CD4-positive, alpha-beta T cell treated with Interleukin-6 for 4 hours (primary cell): ENCODE data around the gene SSTR3.

Experiments used
- DNase-seq: peaks from one replicate; pipeline ENCODE4 v3.0.0-alpha.2; 2020; ENCODE audit warnings: mixed read lengths

SSTR3 gene

DNA sequence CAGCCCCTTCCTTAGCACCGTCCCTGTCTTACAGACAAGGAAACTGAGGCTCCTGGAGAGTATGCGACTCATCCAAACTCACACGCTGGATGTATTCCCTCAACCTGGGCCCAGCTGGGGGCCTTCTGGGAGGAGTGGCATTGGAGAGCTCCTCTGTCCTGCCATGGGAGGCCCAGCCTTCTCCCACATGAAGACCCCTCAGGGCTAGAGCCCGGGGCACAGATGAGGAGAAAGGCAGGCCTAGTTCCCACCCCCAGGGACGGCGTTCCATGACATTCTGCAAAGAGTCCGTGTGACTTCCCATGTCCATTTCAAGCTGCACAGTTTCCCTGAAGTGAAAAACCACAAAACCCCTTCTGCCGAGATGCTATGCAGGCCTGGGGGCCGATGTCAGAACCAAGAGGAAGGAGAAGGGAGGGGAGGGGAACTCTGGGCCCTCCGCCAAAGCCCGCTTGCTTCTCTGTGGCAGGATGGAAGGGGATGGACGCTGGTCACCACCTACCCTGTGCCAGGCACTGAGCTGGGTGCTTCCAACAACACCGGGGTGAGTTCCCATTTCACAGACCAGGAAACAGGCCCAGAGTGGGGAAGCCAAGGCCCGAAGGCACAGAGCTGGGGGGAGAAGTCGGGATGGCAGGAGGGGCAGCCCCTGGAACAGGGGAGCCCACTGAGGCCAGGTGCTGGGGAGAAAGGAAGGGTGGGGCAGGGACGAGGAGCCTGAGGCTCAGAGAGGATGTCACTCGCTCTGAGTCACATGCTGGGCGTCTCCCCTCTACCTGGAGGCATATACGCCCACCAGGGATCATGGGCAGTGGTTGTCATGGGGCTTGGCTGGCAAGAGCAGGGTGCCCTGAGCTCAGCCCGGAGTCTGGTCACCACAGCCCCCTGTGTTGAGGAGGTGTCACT is 16.1 kb upstream of the SSTR3 start:
- DNase-seq: peak; percentile 77

- no peak for DNase-seq
Observed at GRCh38 chr22:37226514-37226913, 14.2 kb upstream of the SSTR3 start.

DNA sequence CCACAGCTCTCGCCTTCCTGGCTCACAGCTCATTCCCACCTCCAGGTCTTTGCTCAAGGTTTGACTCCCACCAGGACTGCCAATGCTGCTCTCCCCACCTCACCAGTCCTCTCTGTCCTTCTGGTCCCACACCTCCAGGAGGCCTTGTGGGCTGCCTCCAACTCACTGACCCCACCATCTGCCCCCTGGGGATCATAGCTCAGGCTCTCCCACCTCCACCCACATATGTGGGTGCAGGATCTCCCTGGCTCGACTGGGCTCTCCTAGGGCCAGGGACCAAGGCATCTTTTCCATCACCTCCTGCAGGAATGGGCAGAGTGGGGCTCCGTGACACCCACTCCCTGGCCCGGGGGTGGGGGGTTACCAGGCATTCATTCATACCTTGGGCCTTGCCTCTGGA is 13.8 kb upstream of the SSTR3 start:
- DNase-seq: no peak

- DNase-seq: peak; percentile 39
Observed at GRCh38 chr22:37225481-37225880, 13.2 kb upstream of the SSTR3 start.

DNA sequence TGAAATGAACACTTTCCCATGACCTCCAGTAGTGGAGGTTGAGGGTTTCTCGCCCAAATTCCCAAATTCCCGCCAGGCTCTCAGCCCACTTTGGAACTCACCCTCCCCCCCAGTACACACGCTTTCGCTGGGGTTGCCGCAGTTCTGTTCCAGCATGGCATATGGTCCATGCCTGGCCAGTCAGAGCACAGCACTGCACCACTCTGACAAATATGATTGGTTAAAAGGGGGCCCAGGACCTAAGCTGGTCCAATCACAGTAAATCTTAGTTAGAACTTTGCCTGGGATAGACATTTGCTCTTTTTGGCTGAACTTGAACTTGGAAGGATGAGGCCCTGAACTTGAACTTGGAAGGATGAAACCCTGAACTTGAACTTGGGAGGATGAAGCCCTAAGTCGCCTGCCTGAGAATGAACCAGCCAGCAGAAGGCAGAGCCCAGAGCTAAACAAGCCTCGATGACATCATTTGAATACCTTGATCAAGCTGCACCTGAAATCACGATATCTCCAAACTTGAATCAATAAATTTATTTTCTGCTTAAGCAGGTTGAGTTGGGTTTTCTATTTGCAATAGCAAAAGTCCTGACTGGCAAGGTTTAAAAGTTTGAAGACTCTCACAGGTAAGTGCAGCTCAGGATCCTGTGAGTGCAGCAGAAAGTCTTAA is 12.6 kb upstream of the SSTR3 start:
- no peak for DNase-seq

DNA sequence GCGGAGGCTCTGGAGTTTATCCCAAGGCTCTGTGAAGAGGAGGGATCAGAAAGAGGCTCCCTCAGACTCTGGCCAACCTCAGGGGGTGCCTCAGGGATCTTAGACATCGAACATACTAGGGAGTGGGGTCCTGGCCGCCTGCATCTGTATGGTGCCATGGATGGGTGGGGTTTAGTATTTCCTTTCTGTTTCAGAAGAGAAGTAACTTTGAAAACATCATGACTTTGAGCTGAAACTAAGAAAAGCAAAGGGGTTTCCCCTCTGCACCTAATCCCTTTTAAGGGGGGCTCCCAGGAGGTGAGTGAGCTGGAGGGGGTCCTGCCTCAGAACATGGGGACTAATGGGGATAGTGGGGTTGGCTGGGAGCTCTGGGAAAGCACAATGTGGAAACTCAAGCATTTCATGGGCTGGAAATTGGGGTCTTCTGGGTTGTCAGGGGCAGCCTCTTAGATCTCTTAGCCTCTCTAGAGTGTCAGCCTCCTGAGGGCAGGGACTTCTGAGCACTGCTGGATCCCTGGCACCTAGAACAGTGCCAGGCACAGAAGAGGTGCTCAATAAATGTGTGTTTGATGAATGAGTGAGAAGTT is 11.8 kb upstream of the SSTR3 start:
- peak; percentile 46 for DNase-seq

DNA sequence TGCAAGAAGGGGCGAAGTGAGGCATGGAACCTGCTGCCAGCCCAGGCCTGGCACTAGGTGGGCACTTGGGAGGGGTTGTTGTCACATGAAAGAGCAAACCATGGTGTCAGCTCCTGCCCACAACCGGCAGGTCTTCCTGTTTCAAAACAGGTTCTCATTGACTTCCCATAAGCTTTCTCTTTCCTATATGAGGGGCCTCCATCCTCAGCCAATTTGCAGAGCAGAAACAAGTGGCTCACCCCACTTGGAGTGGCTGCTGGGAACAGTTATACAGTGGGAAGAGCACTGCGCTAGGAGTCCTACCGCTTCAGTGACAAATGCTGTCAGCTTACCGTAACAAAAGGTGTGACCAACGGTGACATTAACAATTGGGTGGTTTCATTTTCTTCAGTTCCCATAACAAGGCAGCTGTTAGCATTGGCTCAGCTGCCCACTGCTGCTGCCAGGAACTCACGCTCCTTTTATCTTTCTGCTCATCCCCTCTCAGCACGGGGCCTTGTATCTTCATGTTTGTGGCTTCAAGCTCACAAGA is 10.2 kb upstream of the SSTR3 start:
- DNase-seq: peak; percentile 78

GRCh38 chr22:37221424-37222333 is 9.4 kb upstream of the SSTR3 start:
- peak; percentile 33 for DNase-seq

GRCh38 chr22:37220543-37220981 is 8.3 kb upstream of the SSTR3 start:
- DNase-seq: peak; percentile 39

GRCh38 chr22:37219533-37219932 is 7.3 kb upstream of the SSTR3 start:
- peak; percentile 29 for DNase-seq

DNA sequence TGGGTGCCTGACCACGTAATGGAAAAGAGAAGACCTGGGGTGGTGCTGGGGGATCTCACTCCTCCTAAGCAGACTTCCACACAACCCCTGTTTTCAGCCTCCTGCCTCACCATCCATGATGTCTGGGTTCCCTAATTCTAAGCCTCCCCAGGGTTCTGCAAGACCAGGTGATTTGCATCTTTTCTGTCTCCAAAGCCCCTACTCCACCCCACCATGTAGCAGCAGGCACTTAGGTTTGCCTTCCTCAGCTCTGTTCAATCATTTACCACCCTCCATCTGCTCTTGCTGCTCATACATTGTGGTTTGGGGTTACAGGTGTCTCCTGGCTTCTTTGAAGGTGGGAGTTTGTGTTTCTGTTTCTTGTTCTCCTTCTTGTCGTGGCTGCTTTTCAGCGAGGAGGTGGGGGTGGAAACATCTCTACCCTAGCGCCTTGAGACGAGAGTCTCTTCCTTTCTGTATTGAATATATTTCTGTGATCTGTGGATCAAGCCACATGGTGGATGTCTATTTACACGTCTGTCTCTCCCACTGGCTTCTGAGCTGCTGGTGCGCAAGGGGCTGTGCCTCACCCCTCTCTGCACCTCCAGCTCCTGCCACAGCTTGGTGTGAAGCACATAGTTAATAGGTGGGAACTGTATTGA is 6.6 kb upstream of the SSTR3 start:
- DNase-seq: peak; percentile 83

GRCh38 chr22:37218399-37218770 is 6.1 kb upstream of the SSTR3 start:
- peak; percentile 58 for DNase-seq

- DNase-seq: no peak
Observed at GRCh38 chr22:37215890-37216289, 3.6 kb upstream of the SSTR3 start.

DNA sequence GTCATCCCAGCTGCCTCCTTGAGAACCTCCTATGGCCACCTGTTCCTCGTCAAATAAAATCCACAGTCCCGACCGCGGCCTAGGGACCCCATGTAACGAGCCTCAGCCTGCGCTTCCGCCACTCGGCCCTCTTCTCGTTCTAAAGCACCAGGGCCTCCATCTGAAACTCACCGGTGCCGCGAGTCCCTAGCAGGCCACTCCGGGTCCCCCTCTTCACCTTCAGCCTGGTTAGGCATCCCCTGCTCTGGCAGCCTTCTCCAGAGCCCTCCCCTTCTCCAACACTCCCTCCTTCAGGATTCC is 2.4 kb upstream of the SSTR3 start:
- no peak for DNase-seq

GRCh38 chr22:37213941-37214730 is 1.9 kb upstream of the SSTR3 start:
- no peak for DNase-seq

GRCh38 chr22:37213218-37213855 is 1.1 kb upstream of the SSTR3 start:
- DNase-seq: no peak

DNA sequence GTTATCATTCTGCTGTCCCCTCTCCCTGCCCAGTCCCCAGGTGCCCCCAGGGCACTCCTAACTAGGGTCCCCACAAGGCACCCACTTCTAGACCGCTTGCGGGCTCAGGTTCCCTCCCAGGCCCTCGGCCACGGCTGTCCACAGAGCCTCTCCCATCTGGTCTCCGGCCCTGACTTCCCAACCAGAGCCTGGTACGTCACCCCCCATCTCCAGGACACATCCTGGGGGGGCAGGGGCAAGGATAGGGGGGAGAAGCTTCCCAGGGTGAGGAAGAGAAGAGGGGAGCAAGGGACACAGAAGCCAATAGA is 457 bp downstream of the SSTR3 start:
- DNase-seq: no peak

GRCh38 chr22:37211075-37211865 is 1.0 kb downstream of the SSTR3 start:
- no peak for DNase-seq

DNA sequence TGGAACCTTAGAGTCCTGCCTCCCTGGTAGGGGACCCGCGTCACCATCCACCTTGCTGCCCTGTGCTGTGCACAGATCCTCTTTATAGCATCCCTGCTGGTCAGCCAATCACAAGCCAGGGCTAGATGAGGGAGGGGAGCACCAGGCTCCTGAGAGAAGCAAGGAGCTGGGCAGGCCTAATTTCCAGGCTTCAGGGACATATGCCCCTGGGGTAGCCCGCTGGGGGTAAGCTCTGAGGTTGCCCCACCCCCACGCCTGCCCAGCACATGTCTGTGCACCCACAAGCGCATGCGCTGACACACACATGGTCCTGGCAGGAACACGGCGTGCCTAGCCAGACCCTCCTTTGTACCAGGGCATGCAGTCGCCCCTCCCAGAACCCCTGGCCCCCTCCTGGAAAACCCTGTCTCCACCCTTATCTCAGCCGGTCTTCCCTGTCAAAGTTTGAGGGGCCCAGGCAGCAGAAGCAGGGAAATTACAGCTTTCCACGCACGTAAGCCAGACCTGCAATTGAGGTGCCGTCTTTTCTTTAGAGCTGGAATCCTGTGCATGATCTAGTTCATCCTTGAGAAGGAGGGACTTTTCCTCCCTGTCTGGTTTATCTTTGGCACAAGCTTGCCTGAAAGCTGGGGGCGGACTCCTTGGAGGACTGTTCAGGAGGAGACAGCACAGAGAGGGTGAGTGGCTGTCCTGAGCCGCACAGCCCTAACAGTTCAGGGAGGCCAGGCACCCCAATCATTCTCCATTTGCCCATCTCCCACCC is 2.1 kb downstream of the SSTR3 start:
- no peak for DNase-seq
